ENCODE data around the gene RGS7.

GRCh38 chr1:241351841-241352240 lies 5.2 kb downstream of the RGS7 start:
- TF ChIP-seq EZH2phosphoT487 (IDR thresholded peaks at IDR 0.05; ENCODE audit: borderline replicate concordance) (no peak), CTCF (conservative IDR thresholded peaks at IDR 0.05; ENCODE audit: low read length) (no peak)
